Natural killer cell treated with Interleukin-12 subunit alpha and Interleukin-12 subunit beta and Interleukin-15 and Interleukin-18, amount 100 ng/mL, for 72 hours (primary cell): ENCODE measurements around the gene SPATS2. TPM values are rescaled to one million over a fixed set of nuclear protein-coding genes. Genes with fewer than 3 reads are reported as not detected.
"Not testable (repeated sequence)": the region's sequence is repeated elsewhere in the genome, so short reads cannot be mapped to it uniquely, and the experiment has no call there.

Source experiments
- ATAC-seq, 2 donors: fragments of 150-1000 bp; cut with Tn5 transposase in 1 of 2; sonication (Bioruptor Pico), chemical (Tn5 transposase) in 1 of 2; 2 replicates each; pipeline ENCODE4 v1.10.0; 2021
- DNase-seq: peaks from one replicate; pipeline ENCODE4 v3.0.0; 2022; ENCODE audit warnings: low spot score
- H3K27ac Mint-ChIP-seq, 2 donors: 1 replicate in 1 of 2; 2 replicates in 1 of 2; pipeline ENCODE4 v1.8.0; 2022; ENCODE audit warnings: mixed read lengths in 2 of 2, mild to moderate bottlenecking in 1 of 2, moderate library complexity in 1 of 2
- H3K27me3 Mint-ChIP-seq, 2 donors: 1 replicate in 1 of 2; 2 replicates in 1 of 2; pipeline ENCODE4 v1.8.0; 2022; ENCODE audit warnings: mixed read lengths in 2 of 2
- H3K36me3 Mint-ChIP-seq: one replicate; pipeline ENCODE4 v1.8.0; 2022; ENCODE audit warnings: mixed read lengths
- H3K4me1 Mint-ChIP-seq, 2 donors: 1 replicate in 1 of 2; 2 replicates in 1 of 2; pipeline ENCODE4 v1.8.0; 2022; ENCODE audit warnings: low read depth in 2 of 2, mixed read lengths in 2 of 2, mild to moderate bottlenecking in 1 of 2
- H3K4me3 Mint-ChIP-seq: one replicate; pipeline ENCODE4 v1.8.0; 2022; ENCODE audit warnings: mixed read lengths
- H3K9me3 Mint-ChIP-seq: 2 replicates; pipeline ENCODE4 v1.8.0; 2022; ENCODE audit warnings: mixed read lengths
- total RNA-seq, 2 donors: library from RNA; stranded (reverse); gene quantifications; one replicate each; pipeline ENCODE4 v1.2.3, GENCODE V29; 2022

Gene SPATS2
- total RNA-seq = 10 to 100 TPM; 13.7 to 21.1 TPM

- no peak for ATAC-seq
- no peaks in the 10 kb centered on the region for H3K36me3 Mint-ChIP-seq
- peak within 1 kb of the TSS; percentile 88 for H3K4me3 Mint-ChIP-seq
- DNase-seq = no peak
- no peaks in the 10 kb centered on the region for H3K9me3 Mint-ChIP-seq
- H3K27ac Mint-ChIP-seq = peak within 1 kb of the TSS; percentile 69 to 73
- no peaks in the 10 kb centered on the region for H3K27me3 Mint-ChIP-seq
- H3K4me1 Mint-ChIP-seq = peaks cover 26% of the 10 kb centered on the region in 2 donors
These were observed at the start of gene SPATS2 for GRCh38 chr12:49367381-49368239. TSS of gene SPATS2 (plus strand) at chr12:49367462. CDS start at chr12:49461013, 93,551 bp downstream.

GRCh38 chr12:49320411-49321103, 46.7 kb upstream of the SPATS2 start:
- H3K4me3 Mint-ChIP-seq = peak overlapping the region; percentile 9

GRCh38 chr12:49322367-49322707, 44.9 kb upstream of the SPATS2 start:
- Mint-ChIP-seq H3K9me3 (no peaks in the 10 kb centered on the region), H3K27me3 (no peaks in the 10 kb centered on the region), H3K4me3 (peak overlapping the region; percentile 93), H3K4me1 (peaks cover 15 to 22% of the 10 kb centered on the region in 2 donors), H3K36me3 (no peaks in the 10 kb centered on the region), H3K27ac (peak overlapping the region; percentile 66 to 68)
- no peak for ATAC-seq
- DNase-seq = no peak

More at GRCh38 chr12:49320411-49321103, 46.7 kb upstream of the SPATS2 start:
- not testable (repeated sequence) for H3K36me3 Mint-ChIP-seq, ATAC-seq, H3K9me3 Mint-ChIP-seq, DNase-seq, H3K27me3 Mint-ChIP-seq
- Mint-ChIP-seq H3K27ac (peak overlapping the region in 1 of 2 donors; percentile 9), H3K4me1 (peaks cover 15 to 19% of the 10 kb centered on the region in 2 donors)

GRCh38 chr12:49322708-49323523, 44.3 kb upstream of the SPATS2 start, which contains the start of gene TROAP:
TSS of gene TROAP (plus strand) at chr12:49323255. CDS start at chr12:49323609, 354 bp downstream.
- no peaks in the 10 kb centered on the region for H3K36me3 Mint-ChIP-seq
- ATAC-seq (peak; percentile 99), DNase-seq (peak; percentile 98)
- H3K9me3 Mint-ChIP-seq = no peaks in the 10 kb centered on the region
- H3K27ac Mint-ChIP-seq = peak within 1 kb of the TSS; percentile 66 to 68
- H3K4me3 Mint-ChIP-seq = peak within 1 kb of the TSS; percentile 93
- H3K27me3 Mint-ChIP-seq = no peaks in the 10 kb centered on the region
- peaks cover 15 to 22% of the 10 kb centered on the region in 2 donors for H3K4me1 Mint-ChIP-seq

DNA sequence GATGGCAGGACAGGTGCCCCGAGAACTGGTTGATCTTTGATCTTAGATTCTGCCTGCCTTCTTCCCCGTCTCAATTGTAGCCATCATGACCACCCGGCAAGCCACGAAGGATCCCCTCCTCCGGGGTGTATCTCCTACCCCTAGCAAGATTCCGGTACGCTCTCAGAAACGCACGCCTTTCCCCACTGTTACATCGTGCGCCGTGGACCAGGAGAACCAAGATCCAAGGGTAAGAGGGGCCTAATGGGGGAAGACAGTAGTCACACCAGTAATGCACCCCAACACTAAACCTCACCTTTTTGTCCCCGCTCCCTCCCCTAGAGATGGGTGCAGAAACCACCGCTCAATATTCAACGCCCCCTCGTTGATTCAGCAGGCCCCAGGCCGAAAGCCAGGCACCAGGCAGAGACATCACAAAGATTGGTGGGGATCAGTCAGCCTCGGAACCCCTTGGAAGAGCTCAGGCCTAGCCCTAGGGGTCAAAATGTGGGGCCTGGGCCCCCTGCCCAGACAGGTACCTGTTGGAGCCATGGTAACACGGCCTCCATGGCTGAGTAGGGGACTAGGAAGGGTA, 43.7 kb upstream of the SPATS2 start:
- Mint-ChIP-seq H3K4me1 (peaks cover 15 to 22% of the 10 kb centered on the region in 2 donors), H3K4me3 (peak overlapping the region; percentile 93), H3K27me3 (no peaks in the 10 kb centered on the region), H3K27ac (peak overlapping the region; percentile 66 to 68), H3K9me3 (no peaks in the 10 kb centered on the region), H3K36me3 (no peaks in the 10 kb centered on the region)
- ATAC-seq (no peak), DNase-seq (no peak)

GRCh38 chr12:49325606-49326005, 41.7 kb upstream of the SPATS2 start:
- Mint-ChIP-seq H3K9me3 (no peaks in the 10 kb centered on the region), H3K4me3 (no peak overlapping the region), H3K27ac (no peak overlapping the region), H3K27me3 (no peaks in the 10 kb centered on the region), H3K4me1 (peaks cover 15 to 22% of the 10 kb centered on the region in 2 donors), H3K36me3 (no peaks in the 10 kb centered on the region)
- ATAC-seq = no peak
- DNase-seq = no peak

DNA sequence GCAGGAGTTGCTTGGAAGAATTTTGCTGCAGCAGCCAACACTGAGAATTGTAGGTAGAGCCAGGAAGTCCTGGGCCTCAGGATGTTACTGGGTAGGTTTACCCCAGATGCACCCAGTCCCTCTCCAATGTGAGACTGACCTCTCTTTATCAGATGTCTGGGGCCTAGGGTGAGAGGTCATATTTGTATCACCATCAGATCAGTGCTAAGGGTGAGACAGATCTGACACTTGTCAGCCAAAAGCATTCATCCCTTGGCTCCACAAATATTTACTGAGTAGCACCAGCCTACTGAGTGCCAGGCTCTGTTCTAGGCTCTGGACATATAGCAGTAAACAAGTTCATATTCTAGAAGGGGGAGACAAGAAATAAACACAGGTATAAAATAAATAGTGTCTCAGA, 39.9 kb upstream of the SPATS2 start:
- Mint-ChIP-seq H3K27ac (no peak overlapping the region), H3K27me3 (peaks cover 2 to 5% of the 10 kb centered on the region in 2 donors), H3K9me3 (no peaks in the 10 kb centered on the region), H3K4me1 (peaks cover 6 to 13% of the 10 kb centered on the region in 2 donors), H3K36me3 (no peaks in the 10 kb centered on the region), H3K4me3 (no peak overlapping the region)
- no peak for ATAC-seq
- DNase-seq = no peak

DNA sequence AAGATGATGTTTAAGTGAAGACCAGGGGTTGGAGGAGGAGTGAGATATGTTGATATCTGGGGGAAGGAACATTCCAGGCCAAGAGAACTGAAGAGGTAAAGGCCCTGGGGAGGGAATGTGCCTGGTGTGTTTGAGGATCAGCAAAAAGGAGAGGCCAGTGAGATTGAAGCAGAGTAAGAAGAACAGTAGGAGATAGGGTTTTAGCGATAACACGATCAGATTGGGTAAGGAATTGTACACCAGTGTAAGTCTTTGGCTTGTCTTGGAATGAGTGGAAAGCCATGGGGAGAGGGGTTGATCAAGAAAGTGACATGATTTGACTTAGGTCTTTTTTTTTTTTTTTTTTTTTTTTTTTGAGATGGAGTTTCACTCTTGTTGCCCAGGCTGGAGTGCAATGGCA, 39.4 kb upstream of the SPATS2 start:
- DNase-seq (no peak), ATAC-seq (no peak)
- Mint-ChIP-seq H3K4me3 (no peak overlapping the region), H3K9me3 (no peaks in the 10 kb centered on the region), H3K27ac (no peak overlapping the region), H3K27me3 (peaks cover 7 to 8% of the 10 kb centered on the region in 2 donors), H3K4me1 (peaks cover 5 to 12% of the 10 kb centered on the region in 2 donors), H3K36me3 (no peaks in the 10 kb centered on the region)

DNA sequence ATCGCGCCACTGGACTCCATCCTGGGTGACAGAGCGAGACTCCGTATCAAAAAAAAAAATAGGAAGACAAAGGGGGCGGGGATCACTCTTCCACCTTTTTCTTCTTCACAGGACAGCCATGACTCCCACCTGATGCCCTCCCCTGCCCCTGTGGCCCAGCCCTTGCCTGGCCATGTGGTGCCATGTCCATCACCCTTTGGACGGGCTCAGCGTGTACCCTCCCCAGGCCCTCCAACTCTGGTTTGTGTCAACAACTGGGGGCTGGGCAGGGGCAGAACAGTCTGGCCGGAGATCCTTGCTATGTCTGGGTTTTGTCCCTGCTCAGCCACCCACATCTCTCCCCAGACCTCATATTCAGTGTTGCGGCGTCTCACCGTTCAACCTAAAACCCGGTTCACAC, 38.4 kb upstream of the SPATS2 start:
- no peak overlapping the region for H3K4me3 Mint-ChIP-seq
- no peaks in the 10 kb centered on the region for H3K9me3 Mint-ChIP-seq
- DNase-seq (no peak), ATAC-seq (no peak)
- no peak overlapping the region for H3K27ac Mint-ChIP-seq
- peaks cover 9 to 10% of the 10 kb centered on the region in 2 donors for H3K27me3 Mint-ChIP-seq
- peaks cover 0 to 9% of the 10 kb centered on the region in 2 donors for H3K4me1 Mint-ChIP-seq
- H3K36me3 Mint-ChIP-seq = no peaks in the 10 kb centered on the region

DNA sequence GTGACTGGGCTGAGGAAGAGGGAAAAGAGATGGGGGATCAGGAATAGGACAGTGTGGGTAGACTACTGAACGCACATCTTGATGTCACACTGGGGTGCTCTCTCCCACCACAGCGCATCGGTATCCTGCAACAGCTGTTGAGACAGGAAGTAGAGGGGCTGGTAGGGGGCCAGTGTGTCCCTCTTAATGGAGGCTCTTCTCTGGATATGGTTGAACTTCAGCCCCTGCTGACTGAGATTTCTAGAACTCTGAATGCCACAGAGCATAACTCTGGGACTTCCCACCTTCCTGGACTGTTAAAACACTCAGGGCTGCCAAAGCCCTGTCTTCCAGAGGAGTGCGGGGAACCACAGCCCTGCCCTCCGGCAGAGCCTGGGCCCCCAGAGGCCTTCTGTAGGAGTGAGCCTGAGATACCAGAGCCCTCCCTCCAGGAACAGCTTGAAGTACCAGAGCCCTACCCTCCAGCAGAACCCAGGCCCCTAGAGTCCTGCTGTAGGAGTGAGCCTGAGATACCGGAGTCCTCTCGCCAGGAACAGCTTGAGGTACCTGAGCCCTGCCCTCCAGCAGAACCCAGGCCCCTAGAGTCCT, 37.1 kb upstream of the SPATS2 start:
- Mint-ChIP-seq H3K27me3 (peaks cover 17 to 19% of the 10 kb centered on the region in 2 donors), H3K9me3 (no peaks in the 10 kb centered on the region), H3K36me3 (no peaks in the 10 kb centered on the region), H3K27ac (no peak overlapping the region), H3K4me3 (no peak overlapping the region), H3K4me1 (peaks cover 0 to 10% of the 10 kb centered on the region in 2 donors)
- no peak for ATAC-seq
- DNase-seq = no peak

DNA sequence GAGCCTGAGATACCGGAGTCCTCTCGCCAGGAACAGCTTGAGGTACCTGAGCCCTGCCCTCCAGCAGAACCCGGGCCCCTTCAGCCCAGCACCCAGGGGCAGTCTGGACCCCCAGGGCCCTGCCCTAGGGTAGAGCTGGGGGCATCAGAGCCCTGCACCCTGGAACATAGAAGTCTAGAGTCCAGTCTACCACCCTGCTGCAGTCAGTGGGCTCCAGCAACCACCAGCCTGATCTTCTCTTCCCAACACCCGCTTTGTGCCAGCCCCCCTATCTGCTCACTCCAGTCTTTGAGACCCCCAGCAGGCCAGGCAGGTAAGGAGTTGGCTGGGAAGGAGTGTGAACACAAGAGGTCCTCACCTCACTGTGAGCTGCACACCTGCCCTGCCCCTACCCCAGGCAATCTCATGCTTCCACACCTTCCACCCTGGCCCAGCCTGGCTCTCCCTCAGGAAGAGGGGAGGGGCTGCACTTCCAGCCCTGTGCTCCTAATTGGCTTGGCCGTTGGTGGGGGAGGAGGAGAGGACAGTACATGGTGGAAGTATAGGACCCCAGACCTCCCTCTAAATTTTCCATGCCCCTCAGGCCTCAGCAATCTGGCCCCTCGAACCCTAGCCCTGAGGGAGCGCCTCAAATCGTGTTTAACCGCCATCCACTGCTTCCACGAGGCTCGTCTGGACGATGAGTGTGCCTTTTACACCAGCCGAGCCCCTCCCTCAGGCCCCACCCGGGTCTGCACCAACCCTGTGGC, 36.5 kb upstream of the SPATS2 start:
- DNase-seq = no peak
- Mint-ChIP-seq H3K36me3 (no peaks in the 10 kb centered on the region), H3K27ac (no peak overlapping the region), H3K4me3 (no peak overlapping the region), H3K27me3 (peaks cover 24 to 26% of the 10 kb centered on the region in 2 donors), H3K9me3 (no peaks in the 10 kb centered on the region), H3K4me1 (peaks cover 0 to 9% of the 10 kb centered on the region in 2 donors)
- ATAC-seq = no peak

DNA sequence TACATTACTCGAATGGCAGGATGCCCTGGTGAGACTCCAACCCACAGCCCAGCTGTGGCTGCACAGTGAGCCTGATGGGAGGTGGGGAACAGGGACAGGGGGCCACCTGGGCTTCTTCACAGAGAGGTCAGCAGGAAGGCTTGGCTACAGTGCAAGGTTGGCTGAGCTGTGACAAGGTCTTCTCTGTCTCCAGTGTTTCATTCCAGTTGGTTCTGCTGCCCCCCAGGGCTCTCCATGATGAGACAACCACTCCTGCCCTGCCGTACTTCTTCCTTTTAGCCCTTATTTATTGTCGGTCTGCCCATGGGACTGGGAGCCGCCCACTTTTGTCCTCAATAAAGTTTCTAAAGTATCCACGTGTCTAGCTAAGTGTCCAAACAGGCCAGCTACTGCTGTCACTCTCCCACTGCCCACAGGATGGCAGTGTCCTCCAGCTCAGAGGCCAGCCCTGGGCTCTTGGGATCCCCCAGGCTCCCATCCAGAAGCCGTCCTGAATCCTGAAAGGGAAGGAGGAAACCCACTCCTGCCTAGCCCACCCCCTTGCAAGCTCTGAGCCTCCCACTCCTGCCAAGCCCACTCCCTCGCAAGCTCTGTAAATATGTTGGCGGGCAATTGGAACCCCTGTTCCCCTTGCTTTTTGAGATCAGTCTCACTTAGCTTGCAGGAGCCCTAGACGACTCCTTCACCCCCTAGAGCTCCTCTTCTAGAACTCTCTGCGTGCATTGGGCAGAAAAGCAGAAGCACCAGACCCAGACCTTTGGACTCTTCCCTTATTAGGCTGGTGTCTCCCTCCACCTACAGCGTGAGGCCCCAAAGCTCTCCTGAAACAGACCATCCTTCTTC, 35.7 kb upstream of the SPATS2 start:
- peaks cover 0 to 7% of the 10 kb centered on the region in 2 donors for H3K4me1 Mint-ChIP-seq
- ATAC-seq = no peak
- H3K36me3 Mint-ChIP-seq = no peaks in the 10 kb centered on the region
- no peak overlapping the region for H3K27ac Mint-ChIP-seq
- no peak for DNase-seq
- no peaks in the 10 kb centered on the region for H3K9me3 Mint-ChIP-seq
- H3K27me3 Mint-ChIP-seq = peaks cover 24 to 27% of the 10 kb centered on the region in 2 donors
- H3K4me3 Mint-ChIP-seq = no peak overlapping the region
